DMS114 treated with DMSO at 0.1 percent for 48 hours (cell line): ENCODE data around the gene IGF1R.

Source experiments
- DNase-seq: peaks from one replicate; lab custom pipeline; 2025; ENCODE audit not compliant: unreplicated experiment; lab: John Stamatoyannopoulos, UW

The IGF1R gene

GRCh38 chr15:98878172-98878571 is 229.8 kb downstream of the IGF1R start:
- DNase-seq = no peak

DNA sequence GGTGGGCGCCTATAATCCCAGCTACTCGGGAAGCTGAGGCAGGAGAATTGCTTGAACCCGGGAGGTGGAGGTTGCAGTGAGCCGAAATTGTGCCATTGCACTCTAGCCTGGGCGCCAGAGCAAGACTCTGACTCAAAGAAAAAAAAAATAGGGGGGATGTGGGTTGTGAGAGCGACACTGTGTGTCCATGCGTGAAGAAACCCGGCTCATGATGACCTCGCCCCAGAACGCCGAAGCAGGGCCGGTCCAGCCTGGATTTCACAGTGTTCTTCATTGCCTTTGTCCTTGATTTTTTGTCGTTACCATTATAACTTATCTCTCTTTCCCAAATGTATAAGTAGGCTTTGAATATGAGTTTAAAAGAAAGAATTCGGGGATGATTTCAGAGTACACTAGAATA is 230.5 kb downstream of the IGF1R start:
- DNase-seq = no peak

DNA sequence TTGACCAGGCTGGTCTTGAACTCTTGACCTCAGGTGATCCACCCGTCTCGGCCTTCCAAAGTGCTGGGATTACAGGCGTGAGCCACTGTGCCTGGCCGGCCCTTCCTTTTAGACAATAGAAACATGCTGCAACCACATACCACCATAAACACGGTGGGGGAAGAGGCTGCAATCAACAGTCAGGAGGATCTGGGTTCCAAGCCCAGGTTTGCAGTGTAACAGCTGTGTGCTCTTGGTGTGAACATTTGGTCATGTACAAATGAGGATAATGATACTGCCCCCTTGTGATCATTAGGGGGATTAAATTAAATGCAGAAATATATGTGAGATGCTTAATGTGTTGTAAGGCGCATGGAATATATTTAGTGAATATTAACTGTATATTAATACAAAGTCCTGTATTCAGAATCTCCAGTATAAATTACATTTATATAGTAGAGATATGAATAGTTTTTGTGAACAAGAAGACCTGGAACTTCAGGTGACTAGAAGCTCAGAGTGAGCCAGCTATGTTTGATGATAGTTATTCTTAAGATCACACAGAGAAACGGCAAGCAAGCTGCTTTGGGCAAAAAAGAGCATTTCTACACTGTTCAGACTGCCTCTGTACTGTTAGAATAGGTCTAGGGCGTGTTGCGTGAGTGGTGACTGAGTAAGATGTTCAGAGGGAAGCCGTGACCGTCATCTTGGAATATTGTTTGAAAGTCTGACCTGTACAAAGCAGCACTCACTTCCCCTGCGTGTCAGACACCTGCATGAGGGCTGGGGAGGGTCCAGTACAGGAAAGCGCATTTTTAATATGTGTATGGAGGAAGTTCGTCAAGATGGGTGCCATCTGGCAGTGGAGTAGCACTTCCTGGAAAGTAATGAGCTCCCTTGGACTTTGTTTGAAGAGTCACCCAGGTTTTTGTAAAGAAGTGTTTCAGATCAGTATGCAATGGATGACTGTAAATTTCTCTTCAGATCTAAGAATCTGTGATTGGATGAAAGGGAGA is 233.5 kb downstream of the IGF1R start:
- DNase-seq = peak; percentile 45

GRCh38 chr15:98883478-98883877 is 235.1 kb downstream of the IGF1R start:
- DNase-seq = no peak

DNA sequence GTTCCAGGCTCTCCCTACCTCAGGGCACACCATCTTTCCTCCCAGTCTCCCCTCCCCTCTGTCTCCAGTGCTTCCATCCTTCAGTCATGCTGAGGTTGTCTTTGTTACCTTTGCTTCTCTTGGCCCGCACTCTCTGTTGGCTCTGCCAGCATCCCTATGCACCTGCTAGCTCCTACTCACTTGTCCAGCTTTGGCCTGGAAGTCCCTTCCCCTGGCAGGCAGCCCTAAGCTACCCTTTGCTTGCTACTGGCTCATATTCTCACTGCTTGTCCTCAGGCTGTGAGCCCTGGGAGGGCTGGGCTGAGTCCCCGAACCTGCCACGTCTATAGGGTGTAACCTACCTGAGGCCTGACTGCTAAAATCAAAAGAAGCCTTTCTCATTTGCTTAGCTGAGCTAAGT is 236.6 kb downstream of the IGF1R start:
- no peak for DNase-seq

DNA sequence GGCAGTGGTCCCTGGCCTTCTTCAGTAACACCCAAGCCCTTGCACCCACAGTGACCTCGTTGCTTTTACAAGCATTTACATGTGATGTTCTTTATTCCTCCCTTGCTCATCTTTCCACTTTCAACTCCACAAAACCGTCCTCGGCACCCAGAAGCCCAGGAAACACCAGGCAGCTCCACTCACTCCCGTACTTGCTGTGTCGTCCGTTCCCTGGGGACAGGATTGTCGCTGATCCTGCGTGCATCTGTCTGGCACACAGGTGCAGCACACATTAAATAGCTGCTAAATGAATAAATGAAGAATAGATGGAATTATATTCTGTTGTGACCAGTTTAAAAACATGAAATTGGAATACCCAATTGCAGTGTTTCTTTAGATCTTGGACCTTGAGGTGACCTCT is 239.6 kb downstream of the IGF1R start:
- DNase-seq = no peak

GRCh38 chr15:98888820-98889479 is 240.6 kb downstream of the IGF1R start:
- no peak for DNase-seq

- DNase-seq = no peak
Observed at GRCh38 chr15:98889930-98890695, 241.8 kb downstream of the IGF1R start.

- DNase-seq = no peak
Observed at GRCh38 chr15:98891301-98891700, 243.0 kb downstream of the IGF1R start.

DNA sequence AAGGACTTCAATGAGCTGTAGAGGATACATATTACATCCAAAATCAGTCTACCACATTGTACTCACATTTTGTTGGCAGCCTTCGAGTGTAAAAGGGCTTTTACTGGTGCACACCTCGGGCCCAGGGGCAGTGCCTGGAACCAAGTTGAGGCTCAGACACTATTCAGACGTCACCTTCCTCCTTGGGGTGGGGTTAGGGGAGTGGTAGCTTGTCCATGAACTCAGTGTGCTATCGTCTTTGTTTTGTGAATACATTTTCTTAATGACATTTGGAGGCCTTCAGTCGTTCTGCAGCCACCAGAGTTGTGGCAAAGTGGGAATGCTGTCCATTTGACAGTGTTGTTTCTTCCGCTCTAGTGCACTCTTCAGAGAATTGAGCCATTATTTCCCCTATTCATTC is 245.1 kb downstream of the IGF1R start:
- no peak for DNase-seq

GRCh38 chr15:98894312-98894711 is 246.0 kb downstream of the IGF1R start:
- DNase-seq = no peak

- DNase-seq = no peak
Observed at GRCh38 chr15:98896002-98896721, 247.8 kb downstream of the IGF1R start.

GRCh38 chr15:98896802-98897732 is 248.7 kb downstream of the IGF1R start:
- DNase-seq = no peak

DNA sequence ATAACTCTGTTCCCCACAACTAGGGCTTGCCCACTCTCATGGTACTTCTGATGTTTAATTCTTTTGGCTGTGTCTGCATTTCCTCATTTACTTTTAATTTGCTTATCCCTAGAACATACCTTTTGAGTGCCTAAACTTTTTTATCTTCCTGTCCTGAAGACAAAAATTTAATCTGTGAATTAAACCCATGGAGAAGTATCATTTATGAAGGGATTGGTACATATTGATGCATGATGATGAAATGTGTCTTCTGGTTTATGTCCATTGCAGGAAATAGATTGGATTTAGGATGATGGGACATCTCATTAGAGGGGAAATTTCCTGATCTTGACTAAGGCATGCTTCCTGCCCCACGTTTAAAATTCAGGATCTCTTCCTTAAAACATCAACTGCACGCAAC is 249.8 kb downstream of the IGF1R start:
- no peak for DNase-seq

GRCh38 chr15:98899272-98900021 is 251.1 kb downstream of the IGF1R start:
- no peak for DNase-seq

DNA sequence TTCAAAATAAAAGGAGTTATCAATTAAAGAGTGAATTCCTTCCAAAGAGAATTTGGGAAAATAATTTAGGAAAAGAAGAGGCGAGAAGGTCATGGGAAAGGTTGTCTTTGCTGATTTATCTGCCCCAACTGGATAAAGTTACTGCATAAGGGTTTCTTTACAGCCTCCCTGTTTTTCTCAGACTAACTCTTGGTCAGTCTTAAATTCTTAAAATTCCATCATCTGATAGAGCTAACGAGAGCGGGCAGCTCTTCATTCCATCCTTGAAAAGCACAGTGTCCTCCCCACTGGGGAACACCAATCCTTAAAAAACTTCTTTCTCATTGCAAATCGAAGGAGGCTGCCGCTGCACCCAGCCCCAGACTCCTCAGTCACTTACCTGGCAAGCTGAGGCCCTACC is 252.0 kb downstream of the IGF1R start:
- no peak for DNase-seq

DNA sequence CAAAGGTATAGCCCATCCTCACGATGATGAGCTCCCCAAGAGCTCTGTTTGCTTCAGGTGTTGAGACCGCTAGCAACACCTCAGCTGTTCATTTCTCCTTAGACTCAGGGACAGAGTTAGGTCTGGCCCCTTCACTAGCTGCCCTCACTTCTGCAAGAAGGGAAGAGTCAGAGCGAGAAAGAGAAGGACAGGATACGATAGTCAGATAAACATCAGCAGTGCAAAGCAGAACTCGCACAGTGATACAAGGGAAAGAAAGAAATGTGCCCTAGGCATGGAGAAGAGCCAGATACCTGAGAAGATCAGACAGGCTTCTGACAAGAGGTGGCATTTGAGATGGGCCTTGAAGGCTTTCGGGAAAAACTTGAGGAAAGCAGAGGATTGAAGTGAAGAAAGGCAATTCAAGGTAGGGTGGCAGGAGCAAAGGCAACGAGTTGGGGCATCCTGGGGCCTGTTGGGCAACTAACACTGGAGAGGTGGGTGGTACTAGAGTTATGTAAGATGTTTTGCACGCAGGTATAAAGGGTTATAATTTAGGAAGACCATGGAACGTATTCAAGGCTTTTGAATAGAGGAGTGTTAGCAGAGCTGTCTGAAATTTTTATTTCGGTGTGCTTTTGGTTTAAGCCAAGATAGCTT is 253.2 kb downstream of the IGF1R start:
- no peak for DNase-seq

DNA sequence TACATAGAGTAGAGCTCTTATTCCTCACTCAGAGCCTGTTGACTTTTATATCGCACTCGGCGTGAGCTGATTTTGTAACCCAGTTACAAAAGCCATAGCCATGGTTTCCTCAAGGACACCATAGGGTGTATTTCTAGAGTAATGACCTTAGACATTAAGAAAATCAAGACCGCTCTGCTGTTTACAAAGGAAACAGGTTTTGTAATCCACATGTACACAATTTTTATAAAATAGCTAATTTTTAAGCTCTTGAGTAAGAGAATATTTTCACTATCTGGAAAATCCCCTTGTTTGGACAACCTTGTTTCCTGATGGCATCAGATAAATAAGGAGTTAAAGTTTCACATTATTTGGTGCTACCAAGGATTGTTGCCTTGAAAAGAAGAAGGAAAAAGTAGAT is 254.6 kb downstream of the IGF1R start:
- DNase-seq = no peak
